DMS153 (cell line): Measurements from ENCODE around the gene RAB33B.
"Not testable (repeated sequence)": the region's sequence is repeated elsewhere in the genome, so short reads cannot be mapped to it uniquely, and the experiment has no call there.

Experiments
- DNase-seq: peaks from one replicate; lab custom pipeline; 2025; lab: John Stamatoyannopoulos, UW

Gene RAB33B

DNA sequence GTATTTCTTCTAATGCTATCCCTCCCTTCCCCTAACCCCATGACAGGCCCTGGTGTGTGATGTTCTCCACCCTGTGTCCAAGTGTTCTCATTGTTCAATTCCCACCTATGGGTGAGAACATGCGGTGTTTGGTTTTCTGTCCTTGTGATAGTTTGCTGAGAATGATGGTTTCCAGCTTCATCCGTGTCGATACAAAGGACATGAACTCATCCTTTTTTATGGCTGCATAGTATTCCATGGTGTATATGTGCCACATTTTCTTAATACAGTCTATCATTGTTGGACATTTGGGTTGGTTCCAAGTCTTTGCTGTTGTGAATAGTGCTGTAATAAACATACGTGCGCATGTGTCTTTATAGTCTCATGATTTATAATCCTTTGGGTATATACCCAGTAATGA is 10.6 kb downstream of the RAB33B start:
- DNase-seq: not testable (repeated sequence)

DNA sequence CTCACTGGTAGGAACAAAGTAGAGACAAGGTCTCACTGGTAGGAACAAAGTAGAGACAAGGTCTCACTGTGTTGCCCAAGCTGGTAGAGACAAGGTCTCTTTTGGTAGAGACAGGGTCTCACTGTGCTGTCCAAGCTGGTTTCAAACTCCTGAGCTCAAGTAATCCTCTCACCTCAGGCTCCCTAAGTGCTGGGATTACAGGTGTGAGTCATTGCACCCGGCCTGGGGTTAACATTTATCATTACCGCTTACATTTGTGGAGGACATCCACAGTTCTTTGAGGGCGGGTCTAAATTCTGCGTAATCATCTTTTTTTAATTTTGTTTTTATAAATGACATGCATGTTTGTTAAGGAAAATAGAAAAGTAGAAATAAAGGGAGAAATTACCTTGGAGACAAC is 12.0 kb downstream of the RAB33B start:
- DNase-seq: no peak

DNA sequence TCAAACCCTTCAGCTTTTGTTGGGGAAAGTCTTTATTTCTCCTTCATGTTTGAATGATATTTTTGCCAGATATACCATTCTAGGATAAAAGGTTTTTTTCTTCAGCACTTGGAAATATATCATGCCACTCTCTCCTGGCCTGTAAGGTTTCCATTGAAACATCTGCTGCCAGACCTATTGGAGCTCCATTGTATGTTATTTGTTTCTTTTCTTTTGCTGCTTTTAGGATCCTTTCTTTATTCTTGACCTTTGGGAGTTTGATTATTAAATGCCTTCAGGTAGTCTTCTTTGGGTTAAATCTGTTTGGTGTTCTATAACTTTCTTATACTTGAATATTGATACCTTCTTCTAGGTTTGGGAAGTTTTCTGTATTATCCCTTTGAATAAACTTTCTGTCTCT is 14.8 kb downstream of the RAB33B start:
- not testable (repeated sequence) for DNase-seq

DNA sequence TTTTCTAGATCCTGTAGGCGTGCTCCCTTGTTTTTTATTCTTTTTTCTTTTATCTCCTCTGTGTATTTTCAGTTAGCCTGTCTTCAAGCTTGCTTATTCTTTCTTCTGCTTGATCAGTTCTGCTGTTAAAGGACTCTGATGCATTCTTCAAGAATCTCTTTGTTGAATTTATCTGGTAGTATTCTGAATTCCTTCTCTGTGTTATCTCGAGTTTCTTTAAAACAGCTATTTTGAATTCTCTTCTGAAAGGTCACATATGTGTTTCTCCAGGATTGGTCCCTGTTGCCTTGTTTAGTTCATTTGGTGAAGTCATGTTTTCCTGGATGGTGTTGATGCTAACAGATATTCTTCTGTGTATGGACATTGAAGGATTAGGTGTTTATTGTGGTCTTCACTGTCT is 15.3 kb downstream of the RAB33B start:
- DNase-seq: no peak

DNA sequence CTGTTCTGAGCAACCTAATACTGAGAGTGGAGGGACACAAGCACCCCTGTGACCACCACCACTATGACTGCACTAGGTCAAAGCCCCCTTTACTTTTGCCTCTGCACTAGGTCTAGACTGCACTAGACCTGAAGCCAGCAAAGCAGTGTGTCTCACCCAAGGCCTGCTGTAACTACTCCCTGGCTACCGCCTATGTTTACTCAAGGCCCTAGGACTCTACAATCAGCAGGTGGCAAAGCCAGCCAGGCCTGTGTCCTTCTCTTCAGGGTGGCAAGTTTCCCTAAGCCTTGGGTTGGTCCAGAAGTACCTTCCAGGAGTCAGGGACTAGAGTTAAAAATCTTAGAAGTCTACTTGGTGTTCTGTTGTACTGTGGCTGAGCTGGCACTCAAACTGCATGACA is 15.9 kb downstream of the RAB33B start:
- no peak for DNase-seq

DNA sequence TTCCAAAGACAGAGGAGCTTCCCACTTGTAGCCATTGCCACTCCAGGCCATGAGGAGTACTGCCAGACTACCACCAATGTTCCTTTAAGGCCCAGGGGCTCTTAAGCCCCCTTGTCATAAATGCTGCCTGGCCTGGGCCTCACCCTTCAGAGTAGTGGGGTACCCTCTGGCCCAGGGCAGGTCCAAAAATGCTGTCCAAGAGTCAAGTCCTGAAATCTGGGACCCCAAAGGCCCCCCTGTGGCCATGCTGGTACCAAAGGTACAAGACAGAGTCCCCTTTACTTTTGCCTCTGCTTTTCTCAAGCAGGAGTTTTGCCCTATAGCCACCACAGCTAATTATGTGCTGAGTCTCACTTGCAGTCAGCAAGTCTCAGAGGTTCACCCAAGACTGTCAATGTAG is 16.4 kb downstream of the RAB33B start:
- no peak for DNase-seq

DNA sequence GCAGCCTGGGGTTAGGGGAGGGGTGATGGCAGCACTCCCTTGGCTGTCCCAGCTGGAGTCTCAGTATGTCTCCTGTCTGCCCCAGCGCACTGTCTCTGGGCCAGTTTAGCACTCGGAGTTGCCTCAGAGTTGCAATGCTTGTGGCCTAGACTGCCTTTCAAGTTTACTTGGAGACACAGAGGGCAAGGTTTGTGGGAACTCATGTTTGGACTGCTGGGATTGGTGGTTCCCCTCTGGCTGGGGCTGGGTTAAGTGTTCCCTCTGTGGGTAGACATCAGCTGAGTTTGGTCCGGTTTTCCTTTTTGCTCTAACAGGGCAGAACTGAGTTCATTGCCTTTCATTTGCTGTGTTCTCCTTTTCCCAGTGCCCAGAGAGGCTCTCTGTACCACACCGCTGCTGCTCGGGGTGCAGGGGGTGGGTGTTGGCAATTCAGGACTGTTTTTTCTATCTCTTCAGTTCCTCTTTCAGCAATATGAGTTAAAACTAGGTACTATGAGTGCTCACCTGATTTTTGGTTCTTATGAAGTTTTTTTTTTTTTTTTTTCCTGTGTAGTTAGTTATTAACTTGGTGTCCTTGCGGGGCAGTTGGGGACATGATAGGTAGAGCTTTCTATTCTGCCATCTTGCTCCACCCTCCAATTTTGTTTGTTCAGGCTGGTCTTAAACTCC is 17.2 kb downstream of the RAB33B start:
- DNase-seq: no peak

DNA sequence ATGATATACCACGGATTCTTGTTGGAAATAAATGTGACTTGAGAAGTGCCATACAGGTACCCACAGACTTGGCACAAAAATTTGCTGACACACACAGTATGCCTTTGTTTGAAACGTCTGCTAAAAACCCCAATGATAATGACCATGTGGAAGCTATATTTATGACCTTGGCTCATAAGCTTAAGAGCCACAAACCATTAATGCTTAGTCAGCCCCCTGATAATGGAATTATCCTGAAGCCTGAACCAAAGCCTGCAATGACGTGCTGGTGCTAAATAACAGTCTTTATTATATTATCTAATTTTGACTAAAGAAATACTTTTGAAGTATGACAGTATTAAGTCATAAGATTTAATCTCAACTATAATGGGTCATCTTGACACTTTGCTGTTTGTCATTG is 18.9 kb downstream of the RAB33B start:
- DNase-seq: no peak

DNA sequence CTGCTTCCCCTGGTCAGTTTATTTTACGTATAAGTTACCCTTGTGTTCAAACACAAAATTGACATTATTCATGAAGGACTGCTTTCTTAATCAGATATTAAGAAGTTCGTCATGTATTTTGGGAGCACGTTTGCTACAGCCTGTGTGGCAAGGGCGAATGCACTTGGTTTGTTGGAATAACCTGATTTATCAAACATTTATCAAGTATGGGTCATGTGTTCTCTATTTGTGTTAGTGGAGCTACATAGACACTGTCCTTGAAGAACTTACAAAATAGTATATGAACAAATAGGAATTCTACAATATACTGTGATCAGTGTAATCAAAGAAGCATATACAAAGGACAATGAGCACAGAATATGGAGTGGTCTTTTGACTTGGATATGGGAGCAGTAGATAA is 22.4 kb downstream of the RAB33B start:
- DNase-seq: no peak

DNA sequence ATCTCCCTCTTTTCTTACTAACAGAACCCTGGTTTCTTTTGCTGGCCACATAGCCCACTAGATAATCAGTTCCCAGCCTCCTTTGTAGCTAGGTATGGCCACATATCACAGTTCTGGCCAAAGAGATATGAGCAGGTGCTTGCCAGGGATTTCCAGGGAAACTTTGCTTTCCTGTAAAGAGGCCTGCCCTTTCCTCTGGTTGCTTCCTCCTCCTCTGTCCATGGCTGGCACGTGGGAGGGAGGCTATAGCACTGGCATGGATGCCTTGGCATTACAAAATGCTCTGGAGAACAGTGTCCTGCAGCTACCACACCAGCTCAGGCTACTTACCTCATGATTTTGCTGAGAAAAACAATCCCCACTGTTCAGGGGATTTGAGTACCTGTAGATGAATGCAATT is 27.5 kb downstream of the RAB33B start:
- no peak for DNase-seq

DNA sequence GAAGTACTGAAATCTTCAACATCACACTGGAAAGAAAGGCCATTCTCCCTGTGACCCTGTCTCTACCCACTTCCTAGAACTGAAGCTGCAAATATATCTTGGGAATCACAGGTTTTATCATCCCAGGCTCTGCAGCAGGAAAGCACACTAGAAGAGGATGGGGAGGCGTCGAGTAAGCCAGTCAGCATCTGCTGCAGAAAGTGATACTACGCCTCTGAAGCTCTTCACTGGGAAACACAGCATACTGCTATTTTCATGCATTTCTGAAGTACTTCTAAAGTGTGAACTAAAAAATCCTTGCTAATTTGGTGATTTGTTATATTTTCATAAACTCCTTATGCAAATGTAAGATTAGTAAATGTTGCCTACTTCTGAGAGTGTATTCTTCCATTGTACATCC is 29.1 kb downstream of the RAB33B start:
- DNase-seq: no peak

DNA sequence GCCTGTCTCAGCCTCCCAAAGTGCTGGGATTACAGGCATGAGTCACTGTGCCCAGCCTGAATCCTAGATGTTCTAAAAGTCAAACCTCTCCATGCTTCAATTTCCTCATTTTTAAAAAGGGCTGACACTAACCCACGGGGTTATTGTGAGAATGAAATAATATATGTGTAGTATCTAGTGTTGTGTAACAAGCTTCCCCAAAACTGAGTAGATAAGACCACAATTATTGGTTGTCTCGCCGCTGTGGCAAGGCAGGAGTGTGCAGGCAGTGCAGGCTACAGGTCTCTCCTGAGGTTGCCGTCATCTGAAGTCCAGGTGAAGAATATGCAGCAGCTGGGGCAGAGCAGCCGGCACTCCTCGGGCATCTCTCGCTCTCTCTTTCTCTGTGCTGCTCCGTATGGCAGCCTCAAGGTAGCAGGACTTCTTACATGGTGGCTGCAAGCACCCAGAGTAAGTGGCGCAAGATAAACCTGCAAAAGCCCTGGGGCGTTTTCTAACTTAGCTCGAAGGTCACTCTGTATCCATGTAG is 30.9 kb downstream of the RAB33B start:
- DNase-seq: no peak

DNA sequence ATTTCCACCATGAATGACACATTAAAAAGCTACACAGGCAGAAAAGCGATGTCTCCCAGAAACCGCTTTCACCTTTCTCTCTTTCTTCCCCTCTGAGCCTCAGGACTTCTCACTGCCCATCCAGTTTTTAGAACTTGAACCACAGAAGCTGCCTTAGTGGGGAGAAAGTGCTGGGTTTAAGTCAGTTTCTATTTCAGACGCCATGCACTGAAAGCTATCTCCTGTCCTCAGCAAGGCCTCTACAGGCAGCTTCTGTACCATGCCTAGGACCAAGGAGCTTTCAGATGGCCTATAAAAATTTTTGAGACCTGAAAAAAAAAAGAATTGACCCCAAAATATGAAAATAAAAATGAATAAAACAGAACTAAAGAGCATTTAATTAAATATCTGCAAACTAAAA is 34.5 kb downstream of the RAB33B start:
- DNase-seq: no peak

DNA sequence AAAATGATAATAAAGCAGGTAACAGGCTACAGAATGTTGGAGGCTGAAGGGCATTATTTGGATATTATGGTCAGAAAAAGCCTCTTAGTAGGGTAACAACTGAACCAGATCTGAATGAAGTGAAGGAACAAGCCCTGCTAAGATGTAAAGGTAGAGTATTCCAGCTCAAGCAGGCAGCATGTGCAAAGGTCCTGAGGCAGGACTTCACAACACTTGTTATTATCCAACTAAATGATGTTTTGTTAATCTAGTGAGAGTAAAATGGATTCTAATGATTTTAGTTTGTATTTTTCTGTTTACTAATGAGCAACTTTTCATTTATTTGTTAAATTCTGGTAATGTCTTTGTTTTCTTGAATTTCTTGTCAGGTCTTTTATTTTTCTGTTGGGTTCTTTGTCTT is 35.7 kb downstream of the RAB33B start:
- DNase-seq: no peak

DNA sequence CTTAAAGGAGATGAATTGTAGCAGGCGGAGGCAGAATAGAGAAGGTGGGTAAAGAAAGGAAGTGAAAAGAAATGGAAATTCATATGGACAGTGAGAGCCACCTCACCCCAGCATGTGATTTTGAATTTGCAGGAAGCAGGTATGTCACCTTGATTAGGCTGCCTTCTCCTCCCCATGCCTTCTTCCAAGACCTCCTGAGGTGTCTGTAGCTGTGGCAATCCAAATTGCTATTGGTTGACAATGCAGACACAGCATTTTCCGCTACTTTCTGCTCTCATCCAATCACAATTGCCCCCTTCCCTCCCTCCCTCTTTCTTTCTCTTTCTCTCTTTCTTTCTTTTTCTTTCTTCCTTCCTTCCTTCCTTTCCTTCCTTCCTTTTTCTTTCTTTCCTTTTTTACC is 38.5 kb downstream of the RAB33B start:
- no peak for DNase-seq

DNA sequence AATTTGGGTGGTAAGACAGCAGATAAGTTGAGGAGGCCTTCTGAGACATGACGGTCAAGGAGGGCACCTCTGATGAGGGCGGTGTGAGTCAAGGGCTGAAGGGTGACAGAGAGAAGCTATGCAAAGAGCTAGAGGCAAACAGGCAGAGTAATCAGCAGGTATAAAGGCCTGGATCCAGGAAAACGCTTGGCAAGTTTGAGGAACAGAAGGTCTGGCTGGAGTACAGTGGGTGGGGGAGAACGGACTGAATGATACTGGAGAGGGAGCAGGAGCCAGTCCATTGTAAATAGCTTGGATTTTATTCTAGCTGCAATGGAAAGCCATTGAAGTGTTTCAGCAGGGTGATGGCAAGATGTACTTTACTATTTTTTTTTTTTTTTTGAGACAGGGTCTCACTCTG is 39.3 kb downstream of the RAB33B start:
- no peak for DNase-seq

DNA sequence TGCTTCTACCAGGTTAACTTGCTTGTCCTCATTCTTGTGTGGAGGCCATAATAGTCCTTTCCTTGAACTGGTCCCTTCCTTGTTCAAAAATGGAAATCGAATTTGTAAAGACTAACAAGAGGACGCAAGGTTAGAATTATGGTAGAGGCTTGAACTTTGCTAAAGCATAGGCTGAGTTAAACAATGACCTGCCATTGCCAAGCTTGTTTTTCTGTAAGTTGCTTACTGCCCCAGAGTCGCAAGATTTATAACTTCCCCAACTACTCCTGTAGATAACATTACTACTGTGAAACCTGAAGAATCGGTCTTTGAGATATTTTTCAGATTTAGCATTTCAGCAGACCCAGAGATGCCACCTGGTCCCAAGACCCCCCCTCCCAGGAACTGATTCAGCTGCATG is 45.3 kb downstream of the RAB33B start:
- no peak for DNase-seq

DNA sequence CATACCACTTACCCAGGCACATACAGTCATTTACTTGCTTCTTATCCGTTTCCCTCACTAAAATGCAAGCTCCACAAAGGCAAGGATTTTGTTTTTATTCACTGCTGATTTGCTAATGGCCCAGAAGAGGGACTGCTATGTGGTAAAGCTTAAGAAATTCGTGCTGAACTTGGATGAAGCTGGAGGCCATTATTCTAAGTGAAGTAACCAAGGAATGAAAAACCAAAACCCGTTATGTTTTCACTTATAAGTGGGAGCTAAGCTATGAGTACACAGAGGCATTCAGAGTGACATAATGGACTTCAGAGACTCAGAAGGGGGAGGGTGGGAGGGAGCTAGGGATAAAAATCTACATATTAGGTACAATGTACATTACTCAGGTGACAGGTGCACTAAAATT is 47.2 kb downstream of the RAB33B start:
- DNase-seq: no peak

DNA sequence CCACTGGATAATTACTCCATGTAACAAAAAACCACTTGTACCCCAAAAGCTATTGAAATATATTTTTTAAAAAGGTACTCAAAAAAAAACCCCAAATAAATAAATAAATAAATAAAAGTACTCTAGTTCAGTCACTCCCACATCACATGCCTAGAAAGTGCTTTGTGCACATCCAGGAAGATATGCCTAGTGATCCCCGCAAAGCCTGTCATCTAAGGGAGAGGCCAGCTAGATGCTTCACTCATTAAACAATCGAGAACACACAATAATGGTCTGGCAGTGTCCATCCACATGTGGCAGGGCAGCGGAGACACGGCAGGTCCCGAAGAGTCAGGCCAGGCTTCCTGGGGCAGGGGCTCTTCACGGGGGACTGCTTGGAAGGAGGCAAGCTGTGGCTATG is 47.6 kb downstream of the RAB33B start:
- DNase-seq: no peak

DNA sequence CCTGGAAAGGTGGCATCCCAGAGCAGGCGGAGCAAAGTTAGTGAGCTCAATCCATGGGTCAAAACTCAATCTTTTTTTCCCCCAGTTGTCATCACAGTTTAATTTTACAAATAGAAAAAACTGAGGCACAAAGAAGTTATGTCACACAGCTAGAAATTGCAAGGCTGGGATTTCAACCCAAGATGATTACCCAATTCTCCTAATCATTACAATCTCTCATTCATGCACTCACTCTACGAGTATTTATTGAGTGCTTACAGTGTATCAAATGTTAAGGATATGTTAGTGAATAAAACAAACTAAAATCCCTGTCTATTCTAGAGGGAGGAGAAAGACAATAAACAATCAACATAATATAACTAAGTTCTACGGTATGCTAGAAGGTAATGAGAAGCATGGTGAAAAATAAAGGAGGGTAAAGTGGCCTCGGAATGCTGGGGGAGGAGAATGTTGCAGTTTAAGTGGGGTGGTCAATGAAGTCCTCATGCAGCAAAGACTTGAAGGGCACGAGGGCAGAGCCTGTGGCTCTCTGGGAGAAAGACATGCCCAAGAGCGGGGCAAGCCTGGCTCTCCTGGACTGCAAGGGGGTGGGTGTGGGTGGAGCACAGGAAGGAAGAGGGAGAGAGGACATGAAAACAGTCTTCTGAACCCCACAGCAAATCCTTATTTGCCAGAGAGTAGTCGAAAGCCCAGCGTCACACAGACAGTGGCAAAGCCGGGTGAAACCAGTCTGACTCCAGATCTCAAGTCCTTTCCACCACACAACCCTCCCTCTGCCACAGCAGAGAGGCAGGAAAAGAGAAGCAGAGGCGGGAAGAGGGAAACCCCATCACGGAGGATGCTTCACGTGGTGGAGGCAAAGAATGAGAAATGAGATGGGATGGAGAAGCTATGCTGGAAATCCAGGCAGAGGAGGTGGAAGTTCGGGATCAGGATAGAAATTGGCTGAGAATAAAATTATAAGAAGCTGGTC is 48.3 kb downstream of the RAB33B start:
- DNase-seq: no peak

DNA sequence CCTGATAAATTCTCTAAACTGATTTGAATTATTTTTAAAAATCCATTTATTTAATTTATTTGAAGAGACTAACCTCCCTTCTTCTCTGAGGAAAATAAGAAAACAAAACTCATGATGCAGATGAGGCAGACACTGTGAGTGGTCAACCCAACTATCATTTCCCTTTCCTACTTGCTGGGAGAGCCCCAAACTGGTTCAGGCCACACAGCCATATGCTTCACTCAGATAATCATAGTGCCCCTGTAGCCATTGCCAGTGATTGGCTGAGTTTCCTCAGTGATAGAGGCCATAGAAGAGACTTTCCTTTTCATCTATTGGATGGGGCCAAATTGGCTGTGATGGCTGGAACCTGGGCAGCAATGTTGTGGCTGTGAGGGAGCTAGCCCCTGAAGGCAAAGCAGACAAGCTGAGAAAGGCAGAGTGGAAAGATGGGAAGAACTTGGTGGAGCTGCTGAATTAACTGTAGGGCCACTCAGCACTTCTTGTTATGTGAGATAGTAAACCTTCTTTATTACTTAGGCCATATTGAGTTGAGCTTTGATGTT is 49.8 kb downstream of the RAB33B start:
- no peak for DNase-seq

DNA sequence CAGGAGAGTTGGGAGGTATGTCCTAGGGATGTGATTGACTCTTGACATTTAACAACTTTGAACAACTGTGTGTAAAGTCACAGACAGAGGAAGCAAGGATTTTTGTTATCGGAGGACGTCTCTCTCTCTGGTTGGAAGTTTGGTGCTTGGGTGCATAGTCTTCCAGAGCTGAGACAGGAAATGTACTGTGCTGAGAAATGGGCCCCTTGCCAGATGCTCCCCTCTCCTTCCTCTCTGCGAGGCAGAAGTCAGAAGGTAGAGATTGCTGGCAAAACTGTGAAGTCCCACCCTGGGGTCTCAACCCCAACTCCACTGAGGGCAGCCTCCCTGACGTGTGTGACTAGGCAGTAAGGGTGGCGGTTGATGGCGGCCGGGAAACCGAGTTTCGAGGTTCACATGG is 52.9 kb downstream of the RAB33B start:
- DNase-seq: no peak
